T-cell (primary cell): ENCODE measurements around the gene TGM4. TPM values are rescaled to one million over a fixed set of nuclear protein-coding genes. Genes with fewer than 3 reads are reported as not detected.
A peak's percentile ranks its signal among the peaks of the same experiment; 100 is the strongest.

Source experiments
- ATAC-seq, 4 experiments: fragments of 200-7000 bp in 3 of 4; fragments of 150-1000 bp in 1 of 4; cut with Tn5 transposase; replicated peaks in 1 of 4; 1 replicate in 3 of 4; 2 replicates in 1 of 4; pipeline ENCODE4 v1.10.0; 2021; ENCODE audit warnings: moderate library complexity in 3 of 4, mild to moderate bottlenecking in 2 of 4, moderate number of reproducible peaks in 1 of 4
- CTCF ChIA-PET, 2 donors: fragments of 300-600 bp; sonication (Branson Sonifier 250); formaldehyde crosslinking; loops; one replicate each; lab custom pipeline; 2022; ENCODE audit warnings: antibody characterized with exemption in 2 of 2; lab: Charles Lee
- POLR2A ChIA-PET, 2 donors: fragments of 300-600 bp; sonication (Branson Sonifier 250); formaldehyde crosslinking; loops; one replicate each; lab custom pipeline; 2022; ENCODE audit warnings: antibody characterized with exemption in 2 of 2; lab: Charles Lee
- DNase-seq, 35 experiments: peaks; one replicate each; pipeline versions ENCODE4 v3.0.0 to v3.0.0-alpha.2; 2013 to 2023
- H3K27ac ChIP-seq: one replicate; pipeline ENCODE4 v1.5.1; 2013; ENCODE audit warnings: low read length
- H3K27me3 ChIP-seq, 2 experiments: replicated peaks in 1 of 2; 1 replicate in 1 of 2; 2 replicates in 1 of 2; pipeline versions ENCODE4 v1.6.1 to v1.7.0; 2013; ENCODE audit warnings: low read length in 1 of 2, mixed read lengths in 1 of 2; ENCODE audit not compliant: control insufficient read depth in 2 of 2, insufficient read depth in 2 of 2; ENCODE audit errors: extremely low read depth in 1 of 2
- H3K36me3 ChIP-seq, 2 donors: 1 replicate in 1 of 2; 2 replicates in 1 of 2; pipeline versions ENCODE4 v1.6.1 to v1.7.0; 2013; ENCODE audit warnings: low read length in 1 of 2; ENCODE audit not compliant: control insufficient read depth in 2 of 2, insufficient read depth in 1 of 2; ENCODE audit errors: extremely low read depth in 1 of 2
- H3K4me1 ChIP-seq, 2 experiments: 1 replicate in 1 of 2; 2 replicates in 1 of 2; pipeline versions ENCODE4 v1.6.1 to v1.7.0; 2013; ENCODE audit warnings: low read length in 2 of 2, mixed read lengths in 1 of 2; ENCODE audit not compliant: insufficient read depth in 2 of 2, control insufficient read depth in 1 of 2; ENCODE audit errors: extremely low read depth in 1 of 2
- H3K4me3 ChIP-seq, 2 donors: 1 replicate in 1 of 2; 2 replicates in 1 of 2; pipeline versions ENCODE4 v1.5.1 to v1.7.0; 2013; ENCODE audit warnings: mild to moderate bottlenecking in 2 of 2, low read length in 1 of 2, moderate library complexity in 1 of 2; ENCODE audit not compliant: control insufficient read depth in 1 of 2; ENCODE audit errors: extremely low read depth in 1 of 2
- H3K9me3 ChIP-seq: 2 replicates; pipeline ENCODE4 v1.7.0; 2013
- H3K27ac Mint-ChIP-seq, 2 donors: one replicate each; pipeline ENCODE4 v1.8.0; 2020 to 2021; ENCODE audit warnings: mild to moderate bottlenecking in 2 of 2, mixed read lengths in 2 of 2
- H3K27me3 Mint-ChIP-seq, 2 donors: one replicate each; pipeline ENCODE4 v1.8.0; 2021 to 2022; ENCODE audit warnings: mixed read lengths in 2 of 2
- H3K36me3 Mint-ChIP-seq: one replicate; pipeline ENCODE4 v1.8.0; 2021; ENCODE audit warnings: mixed read lengths
- H3K4me1 Mint-ChIP-seq, 3 donors: one replicate each; pipeline ENCODE4 v1.8.0; 2020 to 2022; ENCODE audit warnings: mixed read lengths in 3 of 3, mild to moderate bottlenecking in 1 of 3
- H3K4me3 Mint-ChIP-seq, 3 donors: one replicate each; pipeline ENCODE4 v1.8.0; 2020 to 2022; ENCODE audit warnings: mild to moderate bottlenecking in 3 of 3, mixed read lengths in 3 of 3, moderate library complexity in 3 of 3
- H3K9me3 Mint-ChIP-seq, 3 donors: one replicate each; pipeline ENCODE4 v1.8.0; 2020 to 2022; ENCODE audit warnings: mixed read lengths in 3 of 3
- WGBS: methylation state at CpG from one replicate; pipeline ENCODE4 v1.1.5; 2013; ENCODE audit warnings: missing lambda C conversion rate; ENCODE audit not compliant: insufficient coverage; 5-methylcytosine and 5-hydroxymethylcytosine counted together
- total RNA-seq, 35 experiments: library from RNA in 6 of 35; stranded (reverse) in 6 of 35; fragments of 120-200 nt in 1 of 35; gene quantifications; one replicate each; pipeline versions ENCODE4 v1.2.1 to v1.2.4 and lab custom pipeline; 2013 to 2026

TGM4 gene
- total RNA-seq, 5 donors from 2014 or later (not counting 1 experiment from before 2014, with no cell fraction given) = not detected

DNA sequence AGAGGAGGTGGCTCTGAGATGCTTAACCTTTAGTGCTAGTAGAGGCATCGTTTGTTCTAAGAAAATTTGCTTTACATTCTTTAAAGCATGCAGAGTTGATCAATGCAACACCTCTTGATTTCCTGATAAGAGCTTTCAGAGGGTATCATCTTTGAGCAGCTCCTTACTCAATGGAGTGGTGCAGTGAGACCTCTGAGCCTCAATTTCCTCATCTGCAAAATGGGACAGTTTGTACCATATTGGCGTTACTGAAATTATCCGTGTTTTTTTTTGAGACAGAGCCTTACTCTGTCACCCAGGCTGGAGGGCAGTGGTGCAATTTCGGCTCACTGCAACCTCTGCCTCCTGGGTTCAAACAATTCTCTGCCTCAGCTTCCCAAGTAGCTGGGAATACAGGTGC, 14.3 kb upstream of the TGM4 start:
- Histone ChIP-seq H3K27ac (no peak overlapping the region), H3K27me3 (no peaks in the 10 kb centered on the region), H3K4me3 (no peak overlapping the region), H3K36me3 (no peaks in the 10 kb centered on the region), H3K9me3 (no peaks in the 10 kb centered on the region), H3K4me1 (peaks cover 8 to 30% of the 10 kb centered on the region in 2 experiments)
- Mint-ChIP-seq H3K27ac (no peak overlapping the region), H3K27me3 (no peaks in the 10 kb centered on the region), H3K4me1 (peaks cover 30 to 33% (median 31%) of the 10 kb centered on the region in 3 donors), H3K9me3 (no peaks in the 10 kb centered on the region), H3K4me3 (peak overlapping the region in 1 of 3 donors; percentile 90), H3K36me3 (no peaks in the 10 kb centered on the region)
- no peak for DNase-seq
- ATAC-seq = no peak
- WGBS = 93% methylated on average over 3 of the region's 4 CpGs
- ChIA-PET POLR2A (no interaction called here), CTCF (no interaction called here)

DNA sequence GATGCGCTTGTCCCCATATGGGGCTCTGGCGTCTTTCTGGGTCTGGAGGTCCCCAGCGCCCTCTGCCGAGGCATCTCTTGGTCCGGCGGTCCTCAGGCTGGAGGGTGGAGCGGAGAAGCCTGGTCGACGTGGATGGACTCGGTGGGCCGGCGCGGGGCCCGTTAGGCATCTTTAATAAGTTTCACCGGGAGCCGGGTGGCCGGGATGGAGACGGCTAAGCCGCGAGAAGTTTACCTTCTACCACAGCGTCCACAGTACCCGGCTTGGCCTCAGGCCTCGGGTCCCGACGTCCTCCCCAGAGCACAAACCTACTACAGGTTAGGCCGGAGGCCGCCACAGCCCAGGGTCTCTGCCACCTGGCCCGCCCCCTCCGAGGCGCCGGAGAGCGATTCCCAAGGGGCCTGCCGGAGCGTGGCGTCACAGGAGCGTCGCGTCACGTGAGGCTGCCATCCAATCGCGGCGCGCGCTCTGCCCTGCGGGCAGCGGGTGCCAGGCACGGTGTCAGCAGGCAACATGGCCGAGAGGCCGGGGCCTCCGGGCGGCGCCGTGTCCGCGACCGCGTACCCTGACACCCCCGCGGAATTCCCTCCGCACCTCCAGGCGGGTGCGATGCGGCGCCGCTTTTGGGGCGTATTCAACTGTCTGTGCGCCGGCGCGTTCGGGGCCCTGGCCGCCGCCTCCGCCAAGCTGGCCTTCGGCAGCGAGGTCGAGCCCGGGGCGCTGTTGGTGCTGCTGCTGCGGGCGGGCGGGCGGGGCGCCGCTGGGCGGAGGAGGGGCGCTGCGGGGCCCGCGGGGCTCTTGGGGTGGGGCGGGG, 12.8 kb upstream of the TGM4 start, which contains the start of gene TMEM42:
TMEM42 (plus strand) TSS at position 501 of the 814 bp plus-strand sequence; CDS start at position 514, 13 bp downstream.
- Mint-ChIP-seq H3K27me3 (no peaks in the 10 kb centered on the region), H3K4me3 (peak within 1 kb of the TSS; percentile 86 to 93 (median 90)), H3K27ac (peak within 1 kb of the TSS; percentile 81 to 85), H3K4me1 (peaks cover 43 to 47% (median 46%) of the 10 kb centered on the region in 3 donors), H3K36me3 (no peaks in the 10 kb centered on the region), H3K9me3 (no peaks in the 10 kb centered on the region)
- ChIA-PET POLR2A (interaction anchor here in 1 of 2 donors (0.6 kb wide), 1 partner anchor 86 kb away, joined by 4 read pairs; no protein-coding TSS in a partner anchor), CTCF (no interaction called here)
- Histone ChIP-seq H3K9me3 (no peaks in the 10 kb centered on the region), H3K36me3 (no peaks in the 10 kb centered on the region), H3K4me1 (peaks cover 10 to 45% of the 10 kb centered on the region in 2 experiments), H3K4me3 (peak within 1 kb of the TSS; percentile 69 to 80), H3K27me3 (no peaks in the 10 kb centered on the region), H3K27ac (peak within 1 kb of the TSS; percentile 82)
- 3% methylated on average over 89 of the region's 91 CpGs for WGBS
- DNase-seq = peak; percentile 71 to 94 (median 80)
- ATAC-seq = peak; percentile 96 to 97 (median 96)

DNA sequence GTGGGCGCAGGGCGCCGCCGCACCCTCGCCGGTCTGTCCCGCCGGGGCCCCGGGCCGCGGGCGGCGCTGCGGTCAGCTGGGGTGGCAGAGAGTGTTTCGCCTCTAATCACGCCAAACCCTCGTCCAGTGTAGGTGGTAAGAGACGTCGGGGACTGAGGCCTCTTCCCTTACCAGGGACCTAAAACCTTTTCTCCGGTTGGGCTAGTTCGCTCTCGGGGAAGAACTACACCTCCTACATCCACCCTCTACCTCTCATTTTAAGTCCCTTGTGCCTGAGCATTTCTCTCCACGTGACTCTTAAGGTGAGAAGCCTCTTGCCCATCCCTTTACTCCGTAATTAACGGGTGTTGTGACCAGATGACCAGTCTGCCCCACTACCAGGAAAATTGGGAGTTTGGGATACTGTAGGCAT, 12.2 kb upstream of the TGM4 start:
- no peaks in the 10 kb centered on the region for H3K27me3 Mint-ChIP-seq
- H3K4me3 ChIP-seq = peak overlapping the region; percentile 69 to 73
- no peaks in the 10 kb centered on the region for H3K36me3 ChIP-seq
- no peaks in the 10 kb centered on the region for H3K9me3 Mint-ChIP-seq
- ATAC-seq (peak; percentile 14 to 33 (median 15)), DNase-seq (peak in 5 of 35 experiments; percentile 5 to 13 (median 9))
- peaks cover 49 to 53% (median 53%) of the 10 kb centered on the region in 3 donors for H3K4me1 Mint-ChIP-seq
- H3K36me3 Mint-ChIP-seq = no peaks in the 10 kb centered on the region
- peak overlapping the region; percentile 79 to 90 (median 87) for H3K4me3 Mint-ChIP-seq
- H3K9me3 ChIP-seq = no peaks in the 10 kb centered on the region
- no peaks in the 10 kb centered on the region for H3K27me3 ChIP-seq
- H3K27ac ChIP-seq = peak overlapping the region; percentile 74
- ChIA-PET CTCF (no interaction called here), POLR2A (no interaction called here)
- peak overlapping the region; percentile 80 to 84 for H3K27ac Mint-ChIP-seq
- 3% methylated on average over 5 of the region's 25 CpGs for WGBS
- H3K4me1 ChIP-seq = peaks cover 10 to 50% of the 10 kb centered on the region in 2 experiments

- peak overlapping the region in 2 of 3 donors; percentile 39 to 56 for H3K4me3 Mint-ChIP-seq
- Histone ChIP-seq H3K27me3 (no peaks in the 10 kb centered on the region), H3K4me3 (no peak overlapping the region), H3K27ac (peak overlapping the region; percentile 53), H3K9me3 (no peaks in the 10 kb centered on the region), H3K36me3 (no peaks in the 10 kb centered on the region), H3K4me1 (peaks cover 10 to 50% of the 10 kb centered on the region in 2 experiments)
- peaks cover 6% of the 10 kb centered on the region for H3K36me3 Mint-ChIP-seq
- ChIA-PET CTCF (interaction anchor here in 1 of 2 donors (0.6 kb wide), 1 partner anchor 138 kb away, joined by 3 read pairs; no protein-coding TSS in a partner anchor), POLR2A (interaction anchor here in 1 of 2 donors (0.6 kb wide), 1 partner anchor 240 kb away, joined by 4 read pairs; no protein-coding TSS in a partner anchor)
- DNase-seq (peak in 1 of 35 experiments; percentile 52), ATAC-seq (no peak)
- 39% methylated on average over 3 of the region's 7 CpGs for WGBS
- peaks cover 49 to 55% (median 54%) of the 10 kb centered on the region in 3 donors for H3K4me1 Mint-ChIP-seq
- H3K9me3 Mint-ChIP-seq = peaks cover 0 to 5% (median 4%) of the 10 kb centered on the region in 3 donors
- H3K27me3 Mint-ChIP-seq = no peaks in the 10 kb centered on the region
- peak overlapping the region; percentile 83 to 88 for H3K27ac Mint-ChIP-seq
Measured at GRCh38 chr3:44865272-44866035, 9.0 kb upstream of the TGM4 start.

GRCh38 chr3:44867421-44868111, 6.8 kb upstream of the TGM4 start:
- Mint-ChIP-seq H3K36me3 (peaks cover 6% of the 10 kb centered on the region), H3K4me3 (no peak overlapping the region), H3K9me3 (peaks cover 0 to 5% (median 4%) of the 10 kb centered on the region in 3 donors), H3K27me3 (no peaks in the 10 kb centered on the region), H3K27ac (no peak overlapping the region), H3K4me1 (peaks cover 43 to 47% (median 46%) of the 10 kb centered on the region in 3 donors)
- no peaks in the 10 kb centered on the region for H3K9me3 ChIP-seq
- POLR2A ChIA-PET = no interaction called here
- CTCF ChIA-PET = no interaction called here
- no CpG with 5 or more reads among the region's 7 CpGs for WGBS
- H3K4me1 ChIP-seq = peaks cover 7 to 38% of the 10 kb centered on the region in 2 experiments
- H3K36me3 ChIP-seq = no peaks in the 10 kb centered on the region
- no peak for DNase-seq
- H3K27ac ChIP-seq = no peak overlapping the region
- H3K4me3 ChIP-seq = no peak overlapping the region
- ATAC-seq = no peak
- H3K27me3 ChIP-seq = no peaks in the 10 kb centered on the region
